H9 (cell line): ENCODE data around the gene LMO1. TPM values are rescaled to one million over a fixed set of nuclear protein-coding genes. Genes with fewer than 3 reads are reported as not detected.

Source experiments
- DNase-seq: peaks from one replicate; pipeline ENCODE4 v3.0.0-alpha.2; 2017
- H2AFZ ChIP-seq: one replicate; pipeline ENCODE4 v1.6.1; 2013; ENCODE audit warnings: mild to moderate bottlenecking, low read length, control low read depth, moderate library complexity
- H2AK5ac ChIP-seq: 2 replicates; pipeline ENCODE4 v1.6.1; 2013; ENCODE audit warnings: low read length, control low read depth, mixed read lengths; ENCODE audit not compliant: insufficient read length
- H2BK120ac ChIP-seq: one replicate; pipeline ENCODE4 v1.6.1; 2013; ENCODE audit warnings: low read depth, mild to moderate bottlenecking, low read length, control low read depth, inconsistent platforms; ENCODE audit not compliant: poor library complexity, severe bottlenecking
- H2BK12ac ChIP-seq: 2 replicates; pipeline ENCODE4 v1.6.1; 2013; ENCODE audit warnings: low read length, control low read depth, mixed read lengths, low read depth; ENCODE audit not compliant: insufficient read length
- H2BK15ac ChIP-seq: 2 replicates; pipeline ENCODE4 v1.6.1; 2013; ENCODE audit warnings: low read depth, low read length, control low read depth
- H2BK20ac ChIP-seq: one replicate; pipeline ENCODE4 v1.6.1; 2013; ENCODE audit warnings: low read depth, mild to moderate bottlenecking, low read length, control low read depth, inconsistent platforms; ENCODE audit not compliant: poor library complexity, severe bottlenecking
- H2BK5ac ChIP-seq: 2 replicates; pipeline ENCODE4 v1.6.1; 2013; ENCODE audit warnings: low read length, control low read depth, mixed read lengths; ENCODE audit not compliant: insufficient read length
- H3K14ac ChIP-seq: 2 replicates; pipeline ENCODE4 v1.6.1; 2013; ENCODE audit warnings: low read length, control low read depth; ENCODE audit not compliant: insufficient read depth
- H3K18ac ChIP-seq: 2 replicates; pipeline ENCODE4 v1.6.1; 2013; ENCODE audit warnings: low read depth, mild to moderate bottlenecking, mixed read lengths, low read length, control low read depth; ENCODE audit not compliant: insufficient read length
- H3K23ac ChIP-seq: 2 replicates; pipeline ENCODE4 v1.6.1; 2013; ENCODE audit warnings: low read length, control low read depth, mixed read lengths, low read depth; ENCODE audit not compliant: insufficient read length
- H3K23me2 ChIP-seq: 2 replicates; pipeline ENCODE4 v1.6.1; 2013; ENCODE audit warnings: low read depth, mild to moderate bottlenecking, mixed read lengths, low read length, control low read depth; ENCODE audit not compliant: insufficient read length, poor library complexity, severe bottlenecking
- H3K27ac ChIP-seq: 2 replicates; pipeline ENCODE4 v1.5.1; 2013; ENCODE audit warnings: low read length, control low read depth, mixed read lengths, low read depth; ENCODE audit not compliant: insufficient read length
- H3K27me3 ChIP-seq: 2 replicates; pipeline ENCODE4 v1.6.1; 2013; ENCODE audit warnings: low read length, control low read depth, inconsistent platforms; ENCODE audit not compliant: insufficient read depth
- H3K4ac ChIP-seq: 2 replicates; pipeline ENCODE4 v1.6.1; 2013; ENCODE audit warnings: low read depth, mild to moderate bottlenecking, control low read depth, inconsistent platforms, low read length, moderate library complexity
- H3K4me1 ChIP-seq: 2 replicates; pipeline ENCODE4 v1.6.1; 2013; ENCODE audit warnings: low read length, control low read depth, inconsistent platforms; ENCODE audit not compliant: insufficient read depth
- H3K4me2 ChIP-seq: 2 replicates; pipeline ENCODE4 v1.6.1; 2013; ENCODE audit warnings: low read length, control low read depth, mixed read lengths; ENCODE audit not compliant: insufficient read length, insufficient read depth
- H3K56ac ChIP-seq: 2 replicates; pipeline ENCODE4 v1.6.1; 2013; ENCODE audit warnings: low read depth, mild to moderate bottlenecking, mixed read lengths, low read length, control low read depth; ENCODE audit not compliant: insufficient read length
- H3K79me1 ChIP-seq: 2 replicates; pipeline ENCODE4 v1.6.1; 2013; ENCODE audit warnings: low read depth, mild to moderate bottlenecking, moderate library complexity, low read length, control low read depth, inconsistent platforms; ENCODE audit not compliant: insufficient read depth, poor library complexity, severe bottlenecking
- H3K79me2 ChIP-seq: 2 replicates; pipeline ENCODE4 v1.6.1; 2013; ENCODE audit warnings: low read length, control low read depth, inconsistent platforms; ENCODE audit not compliant: insufficient read depth
- H3K9ac ChIP-seq: 2 replicates; pipeline ENCODE4 v1.6.1; 2013; ENCODE audit warnings: low read length, control low read depth, mixed read lengths; ENCODE audit not compliant: insufficient read length; ENCODE audit errors: extremely low read depth
- H3K9me3 ChIP-seq: one replicate; pipeline ENCODE4 v1.6.1; 2013; ENCODE audit warnings: low read depth, low read length, inconsistent platforms; ENCODE audit not compliant: control insufficient read depth
- H3T11ph ChIP-seq: one replicate; pipeline ENCODE4 v1.6.1; 2013; ENCODE audit warnings: mild to moderate bottlenecking, low read length, control low read depth, inconsistent platforms
- H4K20me1 ChIP-seq: one replicate; pipeline ENCODE4 v1.6.1; 2013; ENCODE audit not compliant: control insufficient read depth, insufficient read length, insufficient read depth
- H4K5ac ChIP-seq: 2 replicates; pipeline ENCODE4 v1.6.1; 2013; ENCODE audit warnings: low read depth, mild to moderate bottlenecking, mixed read lengths, low read length, control low read depth; ENCODE audit not compliant: insufficient read length
- H4K8ac ChIP-seq: replicated peaks from 2 replicates; pipeline ENCODE4 v1.6.1; 2013; ENCODE audit warnings: low read length, control low read depth, mixed read lengths, low read depth; ENCODE audit not compliant: insufficient read length
- H4K91ac ChIP-seq: 2 replicates; pipeline ENCODE4 v1.6.1; 2013; ENCODE audit warnings: low read depth, mild to moderate bottlenecking, moderate library complexity, mixed read lengths, low read length, control low read depth; ENCODE audit not compliant: insufficient read length
- H3K27ac Mint-ChIP-seq, 3 experiments: 2 replicates in 2 of 3; 3 replicates in 1 of 3; pipeline ENCODE4 v1.8.0; 2020 to 2021; ENCODE audit warnings: mixed read lengths in 3 of 3, mild to moderate bottlenecking in 1 of 3, moderate library complexity in 1 of 3
- H3K27me3 Mint-ChIP-seq: 2 replicates; pipeline ENCODE4 v1.8.0; 2021; ENCODE audit warnings: low read depth, mild to moderate bottlenecking, moderate library complexity, mixed read lengths
- H3K36me3 Mint-ChIP-seq, 3 experiments: 2 replicates in 2 of 3; 3 replicates in 1 of 3; pipeline ENCODE4 v1.8.0; 2020 to 2021; ENCODE audit warnings: low read depth in 3 of 3, mixed read lengths in 3 of 3; ENCODE audit not compliant: insufficient read depth in 1 of 3
- H3K4me1 Mint-ChIP-seq, 2 experiments: 2 replicates each; pipeline ENCODE4 v1.8.0; 2020; ENCODE audit warnings: mixed read lengths in 2 of 2
- H3K4me3 Mint-ChIP-seq, 2 experiments: 2 replicates in 1 of 2; 3 replicates in 1 of 2; pipeline ENCODE4 v1.8.0; 2020 to 2021; ENCODE audit warnings: mild to moderate bottlenecking in 2 of 2, mixed read lengths in 2 of 2, moderate library complexity in 1 of 2
- H3K9me3 Mint-ChIP-seq, 2 experiments: 2 replicates in 1 of 2; 3 replicates in 1 of 2; pipeline ENCODE4 v1.8.0; 2020; ENCODE audit warnings: mild to moderate bottlenecking in 2 of 2, mixed read lengths in 2 of 2, moderate library complexity in 1 of 2
- CTCF ChIP-seq: fragments of 200-600 bp; sonication (generic); conservative IDR thresholded peaks from 3 replicates; pipeline ENCODE4 v1.8.0; 2021; ENCODE audit warnings: antibody characterized with exemption, mild to moderate bottlenecking
- WGBS: extraction: QIAGEN DNeasy Blood & Tissue Kit; methylation state at CpG from one replicate; pipeline ENCODE4 v1.1.7; 2013; ENCODE audit warnings: missing lambda C conversion rate, low lambda C conversion rate, mixed read lengths; ENCODE audit not compliant: insufficient read length; ENCODE audit errors: extremely low coverage; 5-methylcytosine and 5-hydroxymethylcytosine counted together
- total RNA-seq: library from RNA; stranded (reverse); gene quantifications from 2 replicates; pipeline ENCODE4 v1.2.1, GENCODE V29; 2021

LMO1 gene
- total RNA-seq, 1 experiment from 2014 or later = 0.50 TPM

GRCh38 chr11:8235925-8236324 is 27.8 kb downstream of the LMO1 start:
- no peaks in the 10 kb centered on the region for H4K20me1 ChIP-seq
- H2AFZ ChIP-seq = no peak overlapping the region
- Mint-ChIP-seq H3K9me3 (peaks cover 0 to 1% of the 10 kb centered on the region in 2 experiments; a peak in 3 of 5 replicates), H3K4me1 (peaks cover 20% of the 10 kb centered on the region in 2 experiments), H3K4me3 (no peak overlapping the region), H3K36me3 (peaks cover 0 to 5% (median 0%) of the 10 kb centered on the region in 3 experiments; a peak in 2 of 7 replicates), H3K27me3 (no peaks in the 10 kb centered on the region), H3K27ac (no peak overlapping the region; a peak in 1 of 7 replicates)
- H4K5ac ChIP-seq = no peak overlapping the region
- no peaks in the 10 kb centered on the region for H3K79me2 ChIP-seq
- H3K18ac ChIP-seq = no peak overlapping the region
- no peaks in the 10 kb centered on the region for H3K9me3 ChIP-seq
- no peaks in the 10 kb centered on the region for H3K4me1 ChIP-seq
- H3K4me2 ChIP-seq = no peak overlapping the region
- no peak overlapping the region for H3K56ac ChIP-seq
- WGBS = no CpG with 5 or more reads among the region's 4 CpGs
- no peaks in the 10 kb centered on the region for H3K79me1 ChIP-seq
- no peak overlapping the region for H3K27ac ChIP-seq
- no peak overlapping the region for H2BK12ac ChIP-seq
- no peak overlapping the region for H4K8ac ChIP-seq
- no peak overlapping the region for H3K14ac ChIP-seq
- H3T11ph ChIP-seq = no peak overlapping the region
- no peak overlapping the region for H4K91ac ChIP-seq
- no peak overlapping the region for H3K9ac ChIP-seq
- no peak overlapping the region for H2AK5ac ChIP-seq
- H3K23me2 ChIP-seq = no peaks in the 10 kb centered on the region
- H2BK120ac ChIP-seq = no peak overlapping the region
- TF ChIP-seq CTCF = no peak
- no peak overlapping the region for H3K4ac ChIP-seq
- no peak overlapping the region for H2BK5ac ChIP-seq
- no peak overlapping the region for H2BK20ac ChIP-seq
- no peak overlapping the region for H2BK15ac ChIP-seq
- DNase-seq = no peak
- H3K23ac ChIP-seq = no peak overlapping the region
- H3K27me3 ChIP-seq = no peaks in the 10 kb centered on the region
